Measurements from ENCODE around the gene HSD17B1. TPM values are rescaled to one million over a fixed set of nuclear protein-coding genes. Genes with fewer than 3 reads are reported as not detected.

Gene HSD17B1
- total and polyA plus RNA-seq, 2 of the 13 experiments (the other 11 are each of a cell fraction or from before 2014, with no cell fraction given): 0.54 to 0.93 TPM

- no peak for TF ChIP-seq MBNL3 (CRISPR knock-in tag; conservative IDR thresholded peaks at IDR 0.05)
- peak; percentile 42 for TF ChIP-seq ZMYM4 (CRISPR knock-in tag; IDR thresholded peaks at IDR 0.05)
- peak; percentile 40; the same call in 1 of the 2 replicates for TF ChIP-seq NFYB (CRISPR knock-in tag; IDR thresholded peaks at IDR 0.05)
- TF ChIP-seq ZNF605 (CRISPR knock-in tag; IDR thresholded peaks at IDR 0.05): peak; percentile 93
- 0 out of 2 replicates have a peak, but pooled peaks have one; percentile 59 for TF ChIP-seq ZNF34 (CRISPR knock-in tag; IDR thresholded peaks at IDR 0.05; ENCODE audit: borderline replicate concordance)
- TF ChIP-seq HMG20A (CRISPR knock-in tag; IDR thresholded peaks at IDR 0.05; ENCODE audit: borderline replicate concordance): peak; percentile 88; the same call in 1 of the 2 replicates
- peak; percentile 33; the same call in 1 of the 2 replicates for TF ChIP-seq REPIN1 (CRISPR knock-in tag; IDR thresholded peaks at IDR 0.05; ENCODE audit: borderline replicate concordance, low read depth)
- TF ChIP-seq TFDP1 (CRISPR knock-in tag; IDR thresholded peaks at IDR 0.05; ENCODE audit: borderline replicate concordance): peak; percentile 85; the same call in 1 of the 2 replicates
- peak; percentile 49; the same call in 1 of the 2 replicates for TF ChIP-seq NR0B2 (CRISPR knock-in tag; IDR thresholded peaks at IDR 0.05)
- TF ChIP-seq ZNF235 (CRISPR knock-in tag; IDR thresholded peaks at IDR 0.05; ENCODE audit: borderline replicate concordance): no peak
- no peak for TF ChIP-seq ZNF704 (CRISPR knock-in tag; IDR thresholded peaks at IDR 0.05; ENCODE audit: borderline replicate concordance)
- TF ChIP-seq ZNF629 (CRISPR knock-in tag; conservative IDR thresholded peaks at IDR 0.05): peak; percentile 58
- peak; percentile 45; the same call in 1 of the 2 replicates for TF ChIP-seq BATF2 (CRISPR knock-in tag; IDR thresholded peaks at IDR 0.05)
- no peak for TF ChIP-seq CHD4 (IDR thresholded peaks at IDR 0.05; ENCODE audit: borderline replicate concordance, low read length)
- peak; percentile 44; the same call in 1 of the 2 replicates for TF ChIP-seq ZNF281 (CRISPR knock-in tag; IDR thresholded peaks at IDR 0.05; ENCODE audit: borderline replicate concordance)
- TF ChIP-seq ZBTB7A (CRISPR knock-in tag; IDR thresholded peaks at IDR 0.05): no peak
- TF ChIP-seq XBP1 (CRISPR knock-in tag; IDR thresholded peaks at IDR 0.05): no peak
- TF ChIP-seq CSRNP1 (CRISPR knock-in tag; IDR thresholded peaks at IDR 0.05): no peak
Measured at GRCh38 chr17:42541041-42541833, 11.5 kb upstream of the HSD17B1 start (continued).
